Suppressor macrophage treated with lipopolysaccharide for 4 hours (primary cell): ENCODE measurements around the gene ACYP1.

Source experiments
- DNase-seq: peaks from one replicate; pipeline ENCODE4 v3.0.0-alpha.2; 2020

Gene ACYP1

DNA sequence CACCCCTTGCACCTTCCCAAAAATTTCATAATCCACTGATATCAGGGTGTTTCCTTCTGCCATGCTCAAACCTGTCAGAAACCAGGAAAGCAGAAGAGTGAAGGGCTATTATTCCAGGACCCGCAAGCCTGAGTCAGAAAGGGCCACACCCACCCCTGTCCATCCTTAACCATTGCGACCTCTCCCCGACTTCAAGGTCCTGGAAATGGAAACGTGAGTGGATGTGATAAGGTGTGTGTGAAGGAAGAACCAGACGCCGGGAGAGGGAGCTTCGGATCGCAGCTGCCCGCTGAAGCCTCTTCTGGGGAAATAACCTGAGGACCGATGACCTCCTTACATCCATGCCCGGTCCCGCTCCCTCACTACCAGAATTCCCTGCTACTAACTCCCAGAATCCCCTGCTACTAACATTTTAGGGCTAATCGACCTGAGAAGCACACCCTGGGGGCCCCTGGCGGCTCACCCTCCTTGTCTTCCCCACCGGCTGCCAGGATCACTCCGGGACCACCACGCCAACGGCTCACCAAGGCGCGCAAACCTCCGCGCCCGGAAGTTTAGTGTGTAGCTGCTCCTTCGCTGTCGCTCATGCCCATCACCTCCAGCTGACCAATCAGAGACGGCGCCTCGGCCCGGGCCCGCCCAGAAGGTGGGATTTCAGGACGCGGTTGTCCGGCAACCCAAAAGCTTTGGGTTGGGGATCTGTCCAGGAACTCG is at the start of gene ACYP1:
ACYP1 (minus strand) TSS at position 534 of the 714 bp plus-strand sequence; CDS start at position 63, 471 bp downstream.
- peak; percentile 93 for DNase-seq

DNA sequence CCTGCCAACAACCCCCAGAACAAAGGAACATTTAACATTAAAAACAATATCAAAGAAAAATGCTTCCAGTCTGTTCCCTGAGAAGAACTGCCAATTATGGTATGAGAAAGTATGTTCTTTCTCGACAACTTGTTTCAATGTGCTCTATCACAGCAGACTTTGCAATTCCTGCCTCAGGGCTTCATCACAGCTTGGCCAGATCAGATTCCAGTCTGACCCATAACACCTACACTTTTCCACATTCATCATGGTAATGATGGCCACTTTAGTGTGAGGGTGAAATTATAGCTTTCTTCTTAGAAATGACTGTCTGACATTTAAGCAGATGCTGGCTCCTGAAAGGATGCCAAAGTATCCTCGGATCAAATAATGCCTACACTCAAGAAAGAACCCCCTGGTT is 46.1 kb upstream of the ACYP1 start:
- DNase-seq = no peak

DNA sequence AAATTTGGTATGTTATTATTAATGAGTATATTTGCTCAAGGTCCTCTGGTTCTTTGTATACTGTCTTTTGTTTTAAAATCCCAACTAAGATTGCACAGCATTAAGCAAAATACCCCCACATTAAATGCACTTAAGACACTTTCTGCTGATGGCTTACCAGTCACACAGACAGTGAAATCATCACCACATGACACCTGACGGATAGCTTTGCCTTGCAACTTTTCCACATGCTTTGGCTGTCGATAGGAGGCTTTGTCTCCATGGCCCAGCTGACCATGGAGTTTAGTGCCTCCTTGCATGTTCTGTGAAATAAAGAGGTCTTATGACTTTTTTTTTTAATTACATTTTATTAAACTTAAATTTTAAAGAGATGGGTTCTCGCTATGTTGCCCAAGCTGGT is 43.4 kb upstream of the ACYP1 start:
- DNase-seq = peak; percentile 13

DNA sequence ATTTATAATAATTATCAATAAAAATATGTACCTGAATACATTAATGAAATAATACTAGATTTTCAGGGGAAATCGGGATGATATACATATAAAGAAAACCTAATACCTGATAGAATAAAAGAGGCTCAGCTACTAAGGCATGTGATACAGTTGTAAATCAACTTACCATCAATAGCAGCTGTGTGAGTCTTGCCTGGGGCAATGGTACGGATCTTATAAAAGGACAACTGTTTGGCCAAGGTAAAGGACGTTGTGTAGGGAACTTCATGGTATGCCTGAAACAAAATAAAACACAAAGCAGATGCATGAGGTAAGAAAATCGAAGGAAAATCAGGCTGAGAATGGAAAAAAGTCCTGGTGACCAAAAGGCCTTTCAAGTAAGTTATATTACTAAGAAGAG is 37.7 kb upstream of the ACYP1 start:
- no peak for DNase-seq

DNA sequence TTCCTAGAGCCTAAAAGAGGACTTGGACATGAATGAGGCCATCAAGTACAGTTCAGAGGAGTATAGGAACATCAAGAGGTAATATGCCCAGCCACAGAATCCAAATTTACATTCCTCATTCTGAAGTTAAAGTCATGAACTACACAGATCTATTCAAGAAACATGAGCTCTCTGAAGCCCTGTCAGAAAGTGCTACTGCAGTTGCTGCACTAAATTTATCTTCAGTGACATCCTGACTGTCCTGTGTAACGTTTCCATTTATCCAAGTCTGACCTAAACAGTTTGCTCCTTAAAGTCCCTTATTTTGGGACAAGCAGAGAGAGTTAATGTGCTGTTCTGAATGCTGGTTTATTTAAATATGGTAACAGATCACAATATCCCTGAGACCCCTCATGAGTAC is 34.9 kb upstream of the ACYP1 start:
- no peak for DNase-seq

DNA sequence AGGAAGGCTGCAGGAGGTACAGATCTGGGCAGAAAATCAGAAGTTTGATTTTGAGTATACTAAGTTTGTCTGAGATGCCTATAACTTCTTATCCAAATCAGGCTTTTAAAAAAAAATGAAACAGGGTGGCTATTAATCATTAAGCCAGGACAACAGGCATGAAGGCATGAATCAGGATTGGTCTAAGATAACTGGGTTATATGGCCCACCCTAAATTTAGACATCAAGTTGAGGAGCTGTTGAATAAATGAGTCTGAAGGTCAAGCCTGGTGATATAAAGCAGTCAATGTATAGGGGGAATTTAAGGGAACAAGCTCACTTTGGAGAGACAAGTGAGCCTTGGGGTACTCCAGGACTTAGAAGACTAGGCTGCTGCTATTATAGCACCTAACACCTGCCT is 34.4 kb upstream of the ACYP1 start:
- no peak for DNase-seq

DNA sequence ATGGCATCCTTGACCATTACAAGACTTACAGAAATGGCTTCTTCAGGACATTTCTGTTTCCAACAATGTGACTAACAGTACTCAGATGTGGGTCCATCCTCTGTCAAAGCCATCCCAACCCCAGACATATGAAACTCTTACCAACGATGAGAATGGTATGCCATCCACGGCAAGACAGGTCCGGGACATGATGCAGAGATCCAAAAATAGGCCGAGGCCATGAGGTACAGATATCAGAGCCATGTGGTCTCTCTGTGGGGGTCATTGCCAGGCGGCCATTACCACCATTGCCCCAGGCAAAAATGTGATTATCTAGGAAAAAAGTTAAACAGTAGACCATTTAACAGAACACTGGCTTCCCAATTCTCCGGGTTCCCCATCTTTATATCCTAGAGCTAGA is 33.1 kb upstream of the ACYP1 start:
- no peak for DNase-seq

DNA sequence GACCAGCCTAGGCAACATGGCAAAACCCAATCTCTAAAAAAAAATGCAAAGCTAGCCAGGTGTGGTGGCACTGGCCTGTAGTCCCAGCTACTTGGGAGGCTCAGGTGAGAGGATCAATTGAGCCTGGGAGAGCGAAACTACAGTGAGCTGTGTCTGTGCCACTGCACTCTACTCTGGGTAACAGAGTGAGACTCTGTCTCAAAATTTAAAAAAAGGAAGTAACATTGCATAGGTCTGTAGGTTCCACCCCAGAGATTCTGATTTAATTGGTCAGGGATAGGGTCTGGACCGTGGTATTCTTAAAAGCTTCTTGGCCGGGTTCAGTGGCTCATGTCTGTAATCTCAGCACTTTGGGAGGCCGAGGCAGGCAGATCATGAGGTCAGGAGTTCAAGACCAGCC is 31.9 kb upstream of the ACYP1 start:
- DNase-seq = no peak

DNA sequence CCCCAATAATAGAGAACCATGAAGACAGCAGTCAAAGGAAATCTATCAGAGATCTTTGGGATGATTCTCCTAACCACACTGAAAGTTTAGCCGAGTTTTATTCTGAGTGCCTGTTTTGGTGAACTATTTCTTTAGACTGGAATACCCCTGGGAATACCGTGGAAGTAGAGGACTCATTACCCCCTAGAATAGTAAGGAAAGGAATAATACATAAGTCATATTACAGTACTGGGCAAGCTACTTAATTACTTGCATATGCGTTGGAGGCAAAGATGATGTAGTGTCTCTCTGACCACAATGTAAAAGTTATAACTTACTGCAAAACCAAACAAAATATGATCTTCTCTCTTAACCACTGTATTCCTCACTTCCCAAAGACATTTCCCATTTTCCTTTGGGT is 31.1 kb upstream of the ACYP1 start:
- no peak for DNase-seq

DNA sequence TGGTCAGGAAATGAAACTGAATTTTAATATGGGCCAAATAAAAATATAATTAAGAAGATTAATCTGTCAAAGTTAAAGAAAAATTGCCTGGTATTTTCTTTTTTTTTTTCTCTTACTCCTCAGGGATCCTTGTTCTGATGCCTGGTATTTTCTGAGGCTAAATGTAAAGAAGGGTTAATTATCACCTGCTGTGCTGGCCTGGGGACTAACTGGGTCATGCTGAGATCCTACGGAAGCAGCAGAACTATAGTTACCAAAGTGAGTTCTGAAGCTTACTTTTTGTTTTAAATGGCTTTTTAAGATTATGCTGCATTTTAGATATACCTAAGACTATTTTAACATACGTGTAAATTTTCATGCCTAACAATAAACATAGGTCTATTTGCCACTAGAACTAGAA is 28.9 kb upstream of the ACYP1 start:
- DNase-seq = no peak

DNA sequence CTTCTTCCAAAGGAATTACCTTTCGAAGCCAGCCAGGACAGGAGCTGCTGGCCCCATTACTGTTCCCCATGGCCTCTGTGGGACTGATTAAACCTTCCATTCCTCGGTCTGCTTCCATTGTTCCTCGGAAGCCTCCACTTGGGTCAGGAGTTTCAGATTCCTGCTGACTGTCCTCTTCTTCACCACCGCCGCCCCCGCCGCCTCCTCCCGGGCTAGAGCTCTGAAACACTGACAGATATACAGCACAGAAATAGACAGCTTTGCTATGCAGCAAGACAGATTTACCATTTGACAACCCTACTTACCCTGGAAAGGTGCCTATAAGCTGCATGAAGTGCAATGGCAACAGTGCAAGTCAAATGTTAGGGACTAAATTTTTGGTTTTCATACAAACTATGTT is 27.4 kb upstream of the ACYP1 start:
- DNase-seq = no peak

DNA sequence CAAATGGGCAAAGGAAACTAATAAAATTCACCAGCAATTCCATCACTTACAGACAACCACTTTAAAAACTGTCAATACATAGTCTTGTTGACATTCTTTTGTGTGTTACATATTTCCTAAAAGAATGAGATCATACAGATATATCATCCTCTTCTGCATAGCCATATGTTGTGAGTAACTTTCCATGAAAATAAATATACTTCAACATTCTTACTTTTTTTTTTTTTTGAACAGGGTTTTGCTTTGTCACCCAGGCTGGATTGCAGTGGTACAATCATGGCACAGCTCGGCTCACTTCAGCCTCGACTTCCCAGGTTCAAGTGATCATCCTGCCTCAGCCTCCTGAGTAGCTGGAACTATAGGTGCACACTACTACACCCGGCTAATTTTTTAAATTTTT is 26.5 kb upstream of the ACYP1 start:
- DNase-seq = no peak

DNA sequence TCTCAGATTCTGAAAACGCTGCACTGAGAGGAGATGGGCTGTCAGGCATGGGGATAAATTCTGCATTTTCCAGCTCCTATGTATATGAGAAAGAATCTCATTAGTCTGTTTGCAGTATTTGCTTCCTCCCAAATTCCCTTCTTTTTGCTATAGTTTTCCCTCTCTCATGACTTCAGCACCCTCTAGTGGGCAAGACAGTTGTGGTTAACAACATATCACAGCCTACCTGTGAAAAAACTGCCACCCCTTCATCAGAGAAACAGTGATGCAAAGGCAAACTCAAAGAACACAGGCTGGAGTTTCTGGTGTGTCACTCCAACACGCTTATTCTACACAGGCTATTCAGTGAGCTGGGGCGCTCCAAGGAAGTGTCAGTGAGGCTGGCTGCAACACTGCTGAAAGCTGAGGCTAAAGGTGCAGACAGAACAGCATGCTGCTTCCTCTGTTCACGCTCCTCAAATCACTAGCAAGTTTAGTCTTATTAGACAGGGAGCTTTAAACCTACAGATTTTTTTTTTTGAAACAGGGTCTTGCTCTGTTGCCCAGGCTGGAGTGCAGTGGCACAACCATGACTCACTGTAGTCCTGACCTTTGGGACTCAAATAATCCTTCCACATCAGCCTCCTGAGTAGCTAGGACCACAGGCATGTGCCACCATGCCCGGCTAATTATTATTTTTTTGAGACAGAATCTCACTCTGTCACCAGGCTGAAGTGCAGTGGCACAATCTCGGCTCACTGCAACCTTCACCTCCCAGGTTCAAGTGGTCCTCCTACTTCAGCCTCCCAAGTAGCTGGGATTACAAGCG is 24.9 kb upstream of the ACYP1 start:
- DNase-seq = peak; percentile 70

DNA sequence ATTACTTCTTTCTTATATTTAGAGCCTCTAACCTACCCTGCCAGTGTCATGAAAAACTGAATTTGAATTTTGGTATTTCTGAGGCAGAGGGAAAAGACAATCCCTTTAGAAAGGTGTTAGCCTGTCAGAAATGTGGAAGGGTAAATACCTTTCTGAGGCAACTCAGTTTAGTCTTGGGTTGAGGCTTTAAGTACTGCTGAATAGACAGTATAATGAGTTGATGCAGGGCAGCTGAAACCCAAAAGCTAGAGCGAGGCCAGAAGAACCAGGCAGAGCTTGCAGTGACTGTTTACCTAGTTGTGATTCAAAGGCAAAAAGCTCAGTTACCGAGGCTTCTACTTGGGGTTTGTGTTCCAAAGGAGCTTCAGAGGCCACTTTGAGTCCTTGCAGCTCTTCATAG is 24.3 kb upstream of the ACYP1 start:
- no peak for DNase-seq

DNA sequence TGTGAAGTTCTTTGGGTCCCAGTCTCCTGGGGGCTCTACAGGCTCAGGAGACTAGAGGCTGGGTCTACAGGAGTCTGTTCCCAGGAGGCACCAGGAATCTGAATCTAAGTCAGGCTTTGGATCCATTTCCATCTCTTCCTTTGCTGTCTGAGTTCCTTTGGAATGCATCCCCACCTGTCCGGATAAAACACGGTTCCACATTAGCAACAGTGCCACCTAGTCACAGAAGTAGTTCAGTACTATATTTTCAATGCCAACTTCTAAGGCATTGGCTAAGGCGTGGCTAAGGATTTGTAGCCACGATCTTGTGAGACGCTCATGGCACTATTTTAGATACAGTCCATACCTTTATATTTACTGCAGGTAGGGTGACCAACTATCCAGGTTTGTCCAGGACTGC is 20.7 kb upstream of the ACYP1 start:
- DNase-seq = no peak

DNA sequence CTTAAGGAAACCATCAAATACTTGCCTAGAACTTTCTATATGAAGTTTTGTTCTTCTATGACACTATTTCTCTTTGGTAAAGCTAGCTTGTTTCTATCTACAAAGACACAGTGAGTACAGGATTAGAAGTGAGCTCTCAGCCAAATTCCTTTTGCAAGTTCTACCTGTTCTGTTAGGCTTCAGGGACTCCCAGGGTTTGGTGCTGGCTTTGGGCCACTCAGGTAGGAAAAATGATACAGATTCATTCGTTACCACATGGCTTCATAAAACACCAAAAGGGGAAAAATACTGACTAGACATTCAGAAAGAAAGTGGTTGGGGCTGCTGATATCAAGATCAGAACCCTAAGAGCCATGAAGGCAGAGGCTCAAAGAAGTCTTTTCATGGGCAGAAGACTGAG is 19.4 kb upstream of the ACYP1 start:
- DNase-seq = no peak

DNA sequence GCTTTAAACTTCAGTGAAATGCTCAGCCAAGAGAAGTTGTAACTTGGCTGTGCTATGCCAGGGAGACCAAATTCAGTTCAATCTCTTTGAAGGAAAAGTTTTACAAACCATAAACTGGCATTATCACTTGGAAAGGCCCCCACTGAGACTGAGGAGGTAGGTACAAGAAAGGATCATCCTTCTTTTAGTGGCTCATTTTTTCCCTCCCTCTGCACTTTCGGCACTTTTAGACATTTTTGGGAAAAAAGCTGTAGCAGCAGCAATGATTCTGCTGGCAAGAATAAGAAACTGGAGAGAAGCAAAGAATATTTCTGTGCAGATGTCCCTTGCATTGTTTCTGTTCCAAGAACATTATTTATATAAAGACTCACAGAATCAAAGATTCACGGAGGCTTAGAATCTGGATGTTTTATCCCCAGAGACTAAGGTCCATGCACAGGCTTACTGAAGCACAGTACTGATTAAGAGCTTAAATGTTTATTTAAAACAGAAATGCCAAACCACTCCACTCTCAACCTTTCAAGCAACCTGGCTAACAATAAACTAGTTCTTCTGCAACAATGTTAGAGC is 17.9 kb upstream of the ACYP1 start:
- no peak for DNase-seq

DNA sequence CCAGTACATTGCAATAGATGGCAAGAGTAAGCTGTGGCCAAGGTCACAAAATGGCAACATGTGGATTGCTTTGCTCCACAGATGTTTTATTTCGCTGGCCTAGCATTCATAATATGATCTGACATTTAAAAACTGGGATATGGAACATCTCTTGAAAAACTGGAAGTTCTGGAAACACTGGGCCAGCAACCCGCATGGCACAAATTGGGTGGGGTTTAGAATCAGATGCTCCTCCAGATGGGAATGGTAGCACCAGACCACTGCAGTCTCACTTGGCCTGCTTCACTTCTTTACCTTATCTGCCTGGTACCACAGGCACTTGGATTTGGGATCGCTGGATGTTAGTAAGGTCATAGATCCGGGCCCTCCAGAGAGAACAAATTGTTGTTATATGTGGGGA is 15.7 kb upstream of the ACYP1 start:
- no peak for DNase-seq

DNA sequence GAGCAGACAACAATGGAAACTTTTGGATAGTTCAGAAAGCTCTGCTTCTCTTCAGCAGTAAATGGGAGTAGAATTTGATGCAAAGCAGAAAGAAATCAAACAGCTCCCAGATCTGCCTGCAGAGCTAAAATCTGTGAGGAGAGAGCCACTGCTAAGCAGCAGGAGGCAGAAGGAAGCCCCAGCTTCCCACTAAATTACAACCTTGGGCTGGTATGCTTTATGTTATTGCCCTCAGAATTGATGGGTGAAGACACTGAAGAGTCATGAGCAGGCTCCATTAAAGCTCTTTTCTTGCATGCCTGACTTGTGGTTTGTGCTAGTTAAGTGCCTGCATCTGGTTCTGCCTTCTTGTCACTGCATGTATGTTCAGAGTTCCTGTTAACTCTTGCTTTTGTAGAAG is 14.0 kb upstream of the ACYP1 start:
- DNase-seq = no peak

DNA sequence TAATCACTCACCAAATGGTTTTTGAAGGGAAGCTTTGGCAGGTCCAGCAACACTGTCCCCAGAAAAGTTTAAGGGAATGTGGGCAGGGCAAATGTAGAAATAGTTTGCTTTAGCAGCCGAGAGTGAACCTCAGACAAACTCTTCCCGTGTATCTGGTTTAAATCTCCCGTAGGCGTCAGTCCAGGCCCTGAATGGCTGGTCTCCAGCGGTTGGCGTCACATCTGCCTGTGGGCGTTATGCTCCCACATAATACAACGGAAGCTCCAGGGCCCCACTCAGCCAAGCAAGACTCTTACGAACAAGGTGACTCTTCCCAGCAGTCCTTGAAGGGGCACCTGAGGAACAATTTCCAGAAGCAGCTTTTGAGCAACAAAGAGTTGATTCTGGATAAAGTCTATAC is 6.6 kb upstream of the ACYP1 start:
- no peak for DNase-seq

DNA sequence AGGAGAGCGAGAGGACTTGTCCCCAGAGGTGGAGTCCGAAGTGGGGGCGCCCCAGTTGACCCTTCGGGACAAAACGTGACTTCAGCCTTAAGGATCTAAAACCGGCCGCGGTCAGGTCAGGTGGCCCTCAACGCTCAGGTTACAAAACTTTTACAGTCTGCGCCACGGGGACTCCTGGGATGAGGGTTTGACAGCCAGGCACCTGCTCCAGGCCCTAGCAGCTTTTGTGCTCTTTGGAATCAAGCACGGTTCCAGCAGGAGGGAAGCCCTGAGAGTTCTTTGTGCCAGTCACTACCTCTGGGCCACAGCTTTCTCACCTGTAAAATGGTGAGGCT is 6.0 kb upstream of the ACYP1 start:
- DNase-seq = no peak

DNA sequence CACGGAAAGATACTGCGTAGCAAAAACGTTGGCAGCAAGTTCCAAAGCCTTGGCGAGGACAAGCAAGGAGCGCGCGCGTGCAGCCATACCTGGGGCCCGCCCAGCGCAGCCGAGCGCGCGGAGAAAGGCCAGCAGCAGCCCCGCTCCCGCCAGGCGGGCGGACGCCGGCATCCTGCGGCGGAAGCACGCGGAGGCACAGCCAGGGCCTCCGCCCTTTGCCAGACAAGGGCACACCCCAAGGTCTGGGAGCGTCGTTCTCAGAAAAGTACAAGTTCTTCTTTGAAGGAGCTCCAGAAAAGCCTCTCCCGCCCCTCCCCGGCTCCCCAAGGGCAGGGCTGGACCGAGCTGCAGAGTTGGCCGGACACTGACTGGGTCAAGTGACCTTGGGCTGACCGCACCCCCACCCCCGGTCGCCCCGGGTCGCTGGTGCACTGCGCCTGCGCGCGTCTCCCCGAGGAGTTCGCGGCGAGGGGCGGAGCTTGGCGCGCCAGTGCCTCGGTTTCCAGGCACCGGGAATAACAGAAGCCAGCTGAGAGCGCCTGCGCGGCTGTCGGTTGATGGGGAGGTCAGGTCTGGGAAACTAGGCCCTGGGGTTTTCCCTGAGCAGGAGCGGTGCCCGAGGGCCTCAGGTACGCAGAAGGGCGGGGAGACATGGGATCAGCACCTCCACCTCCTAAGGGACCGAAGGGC is 5.4 kb upstream of the ACYP1 start, which contains the start of gene ZC2HC1C:
ZC2HC1C (plus strand) TSS at position 521 of the 690 bp plus-strand sequence. CDS start 933 bp downstream, outside the sequence.
- DNase-seq = peak; percentile 90

DNA sequence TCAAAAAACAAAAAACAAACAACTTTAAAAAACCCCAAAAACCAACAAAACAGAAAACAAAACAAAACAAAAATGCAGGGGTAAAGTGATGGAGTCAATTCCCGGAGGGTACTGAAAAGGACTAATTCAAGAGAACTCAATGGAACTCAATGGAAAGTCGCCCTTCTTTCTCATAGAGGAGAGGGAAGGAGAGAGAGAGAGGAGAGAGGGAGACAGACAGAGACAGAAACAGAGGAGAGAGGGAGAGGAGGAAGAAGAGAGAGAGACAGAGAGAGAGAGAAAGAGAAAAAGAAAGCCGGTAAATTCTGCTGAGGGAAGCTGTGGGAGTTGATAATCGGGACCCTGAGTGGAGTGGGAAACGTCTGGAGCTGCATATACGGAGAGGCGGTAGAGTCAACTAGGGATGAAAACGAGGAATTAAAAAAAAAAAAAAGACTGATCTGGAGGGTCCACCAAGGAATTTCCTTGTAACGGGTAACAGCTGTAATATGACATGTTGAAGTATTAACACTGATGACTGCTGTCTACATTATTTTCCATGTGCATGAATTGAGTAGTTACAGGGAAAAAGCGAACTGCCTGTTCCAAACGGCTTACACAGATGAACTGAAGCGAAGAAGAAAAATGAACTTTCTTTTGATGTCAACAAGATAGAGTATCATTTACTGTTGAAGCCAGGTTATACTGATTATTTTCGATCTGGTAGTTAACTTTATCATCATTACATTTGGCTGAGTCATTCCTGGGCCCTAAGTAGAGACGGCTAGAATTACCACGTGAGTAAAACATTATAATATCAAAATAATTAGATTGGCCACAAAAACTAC is 4.7 kb upstream of the ACYP1 start:
- DNase-seq = no peak
